Activated CD4-positive, CD25-positive, alpha-beta regulatory T cell (primary cell): Measurements from ENCODE around the gene MYF6.
"Not testable (repeated sequence)": the region's sequence is repeated elsewhere in the genome, so short reads cannot be mapped to it uniquely, and the experiment has no call there.

ENCODE experiments used
- DNase-seq, 4 experiments: peaks; one replicate each; lab custom pipeline; 2025; lab: John Stamatoyannopoulos, UW

MYF6 gene

GRCh38 chr12:80707126-80707829, at the start of gene MYF6:
Gene MYF6 (plus strand): TSS chr12:80707634. CDS start chr12:80707720, 86 bp downstream.
- no peak for DNase-seq

GRCh38 chr12:80659512-80660063, 47.8 kb upstream of the MYF6 start:
- no peak for DNase-seq

- DNase-seq: no peak
Observed at GRCh38 chr12:80662586-80662985, 44.8 kb upstream of the MYF6 start.

- no peak for DNase-seq
Observed at GRCh38 chr12:80670214-80670613, 37.2 kb upstream of the MYF6 start.

- DNase-seq: not testable (repeated sequence)
Observed at GRCh38 chr12:80676042-80676636, 31.3 kb upstream of the MYF6 start.

- DNase-seq: no peak
Observed at GRCh38 chr12:80676856-80677255, 30.6 kb upstream of the MYF6 start.

GRCh38 chr12:80677994-80678393, 29.4 kb upstream of the MYF6 start:
- no peak for DNase-seq

- no peak for DNase-seq
Observed at GRCh38 chr12:80679346-80680131, 27.9 kb upstream of the MYF6 start.

GRCh38 chr12:80681287-80681686, 26.1 kb upstream of the MYF6 start:
- DNase-seq: no peak

GRCh38 chr12:80681786-80682185, 25.6 kb upstream of the MYF6 start:
- no peak for DNase-seq

GRCh38 chr12:80684077-80684495, 23.3 kb upstream of the MYF6 start:
- no peak for DNase-seq

GRCh38 chr12:80690090-80690489, 17.3 kb upstream of the MYF6 start:
- no peak for DNase-seq

- DNase-seq: no peak
Observed at GRCh38 chr12:80690513-80690912, 16.9 kb upstream of the MYF6 start.

GRCh38 chr12:80692114-80692513, 15.3 kb upstream of the MYF6 start:
- DNase-seq: no peak

- DNase-seq: no peak
Observed at GRCh38 chr12:80697270-80697887, 10.1 kb upstream of the MYF6 start.

- DNase-seq: no peak
Observed at GRCh38 chr12:80698256-80698655, 9.2 kb upstream of the MYF6 start.

GRCh38 chr12:80698847-80699542, 8.4 kb upstream of the MYF6 start:
- no peak for DNase-seq

- DNase-seq: no peak
Observed at GRCh38 chr12:80700327-80700726, 7.1 kb upstream of the MYF6 start.

GRCh38 chr12:80701388-80701787, 6.0 kb upstream of the MYF6 start:
- DNase-seq: no peak

GRCh38 chr12:80702889-80703805, 4.3 kb upstream of the MYF6 start:
- DNase-seq: no peak

- DNase-seq: no peak
Observed at GRCh38 chr12:80704420-80704819, 3.0 kb upstream of the MYF6 start.
